Measurements from ENCODE around the gene PRKAR1B. TPM values are rescaled to one million over a fixed set of nuclear protein-coding genes. Genes with fewer than 3 reads are reported as not detected.

Gene PRKAR1B
- total RNA-seq, 1 experiment from 2014 or later: 14.1 TPM

GRCh38 chr7:684416-684815 is 42.7 kb downstream of the PRKAR1B start:
- Histone ChIP-seq H3K4me1 (ENCODE audit: control insufficient read depth in 1 of 2, insufficient read depth in 2 of 2, low read length in 2 of 2) (no peaks in the 10 kb centered on the region), H3K27ac (ENCODE audit: low read depth, low read length) (no peak overlapping the region), H3K9me3 (ENCODE audit: control insufficient read depth in 1 of 2, insufficient read depth in 1 of 2, low read depth in 1 of 2, low read length in 2 of 2) (peaks cover 10 to 22% of the 10 kb centered on the region in 2 experiments; a peak in 2 of 4 replicates), H3K9ac (ENCODE audit: low read length) (no peak overlapping the region), H3K4me2 (ENCODE audit: low read length) (no peak overlapping the region), H3K27me3 (ENCODE audit: insufficient read depth, low read length) (no peaks in the 10 kb centered on the region), H3K36me3 (ENCODE audit: control insufficient read depth in 1 of 2, insufficient read depth in 2 of 2, low read length in 2 of 2) (no peaks in the 10 kb centered on the region), H3K79me2 (ENCODE audit: insufficient read depth, low read length) (no peaks in the 10 kb centered on the region), H4K20me1 (ENCODE audit: insufficient read depth) (no peaks in the 10 kb centered on the region), H3K9me2 (ENCODE audit: insufficient read depth) (no peaks in the 10 kb centered on the region), H3K4me3 (replicated peaks in 1 of 2; ENCODE audit: low read depth in 1 of 2, low read length in 2 of 2) (no peak overlapping the region), H2AFZ (ENCODE audit: low read depth, low read length, poor library complexity, severe bottlenecking) (no peak overlapping the region)
- ATAC-seq (no peak), DNase-seq (ENCODE audit: low read depth, low spot score) (no peak)
- CTCF ChIA-PET: no interaction called here
- no TSS peak for BruUV-seq (replicated peaks)
- TF ChIP-seq MAX (IDR thresholded peaks at IDR 0.05) (no peak), REST (IDR thresholded peaks at IDR 0.05; ENCODE audit: low read depth) (no peak), CEBPB (IDR thresholded peaks at IDR 0.05; ENCODE audit: low read depth) (no peak), POLR2A (IDR thresholded peaks at IDR 0.05; ENCODE audit: borderline replicate concordance, extremely low read depth, insufficient read depth, insufficient read length) (no peak), RAD21 (IDR thresholded peaks at IDR 0.05; ENCODE audit: low read depth) (no peak), TCF7L2 (IDR thresholded peaks at IDR 0.05; ENCODE audit: borderline replicate concordance, extremely low read depth, insufficient read depth, insufficient read length) (no peak)
- POLR2A ChIA-PET: no interaction called here
- RAD21 ChIA-PET (ENCODE audit: low non-redundant PET in 1 of 2, low total read pairs in 2 of 2, uncharacterized antibody in 2 of 2, unreplicated experiment in 2 of 2): no interaction called here
- intact Hi-C loops (cut with micrococcal nuclease): no loop called here

Measured in HCT116 (cell line).